Keratinocyte (primary cell): Measurements from ENCODE around the gene TACR2.

ENCODE experiments used
- EZH2 ChIP-seq: IDR thresholded peaks from one replicate; pipeline ENCODE4 v1.6.1; 2012; ENCODE audit warnings: inconsistent platforms, mild to moderate bottlenecking, low read length, moderate library complexity
- TF ChIP-seq, protein P1 (sequence below), 3 experiments: IDR thresholded peaks in 1 of 3; conservative IDR thresholded peaks in 1 of 3; optimal IDR thresholded peaks in 1 of 3; 2 replicates in 2 of 3; 3 replicates in 1 of 3; pipeline versions ENCODE3 to v1.5.1; 2011; ENCODE audit warnings: low read length in 3 of 3, mild to moderate bottlenecking in 3 of 3, moderate library complexity in 2 of 3, control low read depth in 1 of 3, inconsistent platforms in 1 of 3; ENCODE audit not compliant: insufficient read depth in 2 of 3; ENCODE audit errors: extremely low read depth in 1 of 3

DNA sequence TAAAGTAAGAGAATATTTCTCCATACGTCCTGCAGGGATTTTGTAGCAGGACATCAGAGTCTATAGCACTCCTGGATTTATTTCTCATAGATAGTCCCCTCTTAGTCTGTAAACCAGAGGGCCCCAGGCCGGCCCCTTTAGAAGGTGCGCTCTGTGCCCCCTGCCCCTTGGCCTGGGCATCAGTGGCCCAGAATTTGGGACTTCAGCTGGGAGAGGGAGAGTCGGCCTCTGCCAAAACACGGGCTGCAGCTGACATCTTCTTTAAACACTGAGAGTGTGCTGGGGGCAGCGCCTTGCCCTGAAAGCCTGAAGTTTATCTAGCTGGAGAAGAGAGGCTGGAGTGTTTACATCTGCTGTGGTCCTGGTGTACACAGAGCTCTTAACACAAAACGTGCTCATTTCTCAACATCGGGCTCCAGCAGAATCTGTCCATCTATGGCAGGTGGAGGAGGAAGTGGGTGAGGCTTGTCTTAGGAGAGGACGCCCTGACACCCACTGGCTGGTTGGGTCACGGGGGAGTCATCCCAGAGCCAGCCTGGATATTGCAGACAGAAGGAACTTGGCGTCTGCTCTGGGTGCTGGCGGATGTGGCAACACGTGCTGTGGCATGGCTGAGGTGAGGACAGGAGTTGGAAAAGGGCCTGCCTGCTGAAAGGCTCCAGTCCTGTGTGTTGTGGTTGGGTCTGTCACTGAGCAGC, 5.0 kb upstream of the TACR2 start:
- TF ChIP-seq, protein P1, sequence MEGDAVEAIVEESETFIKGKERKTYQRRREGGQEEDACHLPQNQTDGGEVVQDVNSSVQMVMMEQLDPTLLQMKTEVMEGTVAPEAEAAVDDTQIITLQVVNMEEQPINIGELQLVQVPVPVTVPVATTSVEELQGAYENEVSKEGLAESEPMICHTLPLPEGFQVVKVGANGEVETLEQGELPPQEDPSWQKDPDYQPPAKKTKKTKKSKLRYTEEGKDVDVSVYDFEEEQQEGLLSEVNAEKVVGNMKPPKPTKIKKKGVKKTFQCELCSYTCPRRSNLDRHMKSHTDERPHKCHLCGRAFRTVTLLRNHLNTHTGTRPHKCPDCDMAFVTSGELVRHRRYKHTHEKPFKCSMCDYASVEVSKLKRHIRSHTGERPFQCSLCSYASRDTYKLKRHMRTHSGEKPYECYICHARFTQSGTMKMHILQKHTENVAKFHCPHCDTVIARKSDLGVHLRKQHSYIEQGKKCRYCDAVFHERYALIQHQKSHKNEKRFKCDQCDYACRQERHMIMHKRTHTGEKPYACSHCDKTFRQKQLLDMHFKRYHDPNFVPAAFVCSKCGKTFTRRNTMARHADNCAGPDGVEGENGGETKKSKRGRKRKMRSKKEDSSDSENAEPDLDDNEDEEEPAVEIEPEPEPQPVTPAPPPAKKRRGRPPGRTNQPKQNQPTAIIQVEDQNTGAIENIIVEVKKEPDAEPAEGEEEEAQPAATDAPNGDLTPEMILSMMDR (optimal IDR thresholded peaks at IDR 0.05 in 1 of 3, IDR thresholded peaks at IDR 0.05 in 1 of 3, conservative IDR thresholded peaks at IDR 0.05 in 1 of 3; ENCODE audit: extremely low read depth in 1 of 3, insufficient read depth in 2 of 3, low read length in 3 of 3), result no peak
- no peak for TF ChIP-seq EZH2
